ENCODE results near the gene GATB.
"Not testable (repeated sequence)": the region's sequence is repeated elsewhere in the genome, so short reads cannot be mapped to it uniquely, and the experiment has no call there.

Gene GATB

GRCh38 chr4:151784706-151785105, 23.9 kb upstream of the GATB start:
- DNase-seq, result no peak

- DNase-seq, result no peak
These were observed 23.1 kb upstream of the GATB start for GRCh38 chr4:151783867-151784266.

- DNase-seq, result no peak
These were observed 21.5 kb upstream of the GATB start for GRCh38 chr4:151782296-151782695.

- DNase-seq, result no peak
These were observed 20.2 kb upstream of the GATB start for GRCh38 chr4:151781026-151781425.

- peak; percentile 9 for DNase-seq
These were observed 16.7 kb upstream of the GATB start for GRCh38 chr4:151777471-151777870.

DNA sequence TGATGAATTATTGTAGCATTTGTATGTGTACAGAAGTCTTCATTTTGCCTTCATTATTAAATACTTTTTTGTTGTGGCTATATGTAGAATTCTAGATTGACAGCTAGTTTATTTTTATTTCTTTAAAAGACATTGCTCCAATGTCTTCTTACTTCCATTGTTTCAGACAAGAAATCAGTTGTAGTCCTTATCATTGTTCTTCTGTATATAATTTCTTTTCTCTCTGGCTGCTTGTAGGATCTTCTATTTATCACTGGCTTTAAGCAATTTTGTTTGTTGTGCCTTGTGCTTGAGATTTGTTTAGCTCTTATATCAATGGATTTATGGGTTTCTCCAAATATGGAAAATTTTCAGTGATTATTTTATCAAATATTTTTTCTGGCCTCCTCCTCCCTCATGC, 13.5 kb upstream of the GATB start:
- no peak for DNase-seq

DNA sequence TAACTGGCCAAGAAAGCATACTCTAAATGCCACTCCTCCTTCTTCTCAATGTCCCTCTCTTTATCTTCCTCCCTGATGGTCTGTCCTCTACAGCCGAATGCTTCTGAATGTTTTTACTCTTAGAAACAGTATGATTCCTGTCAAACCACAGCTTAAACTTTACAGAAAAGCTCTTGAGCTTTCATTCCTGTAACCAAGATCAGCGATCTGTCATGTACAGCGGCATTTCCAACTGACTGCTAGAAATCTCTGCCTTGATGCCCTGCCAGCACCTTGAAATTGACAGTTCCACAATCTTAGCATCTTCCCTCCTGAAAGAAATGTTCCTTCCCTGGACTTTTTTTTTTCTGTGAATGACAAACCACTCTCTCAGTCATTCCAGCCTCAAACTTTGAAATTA, 11.5 kb upstream of the GATB start:
- no peak for DNase-seq

- DNase-seq, result no peak
These were observed 10.9 kb upstream of the GATB start for GRCh38 chr4:151771664-151772063.

- no peak for DNase-seq
These were observed 9.3 kb upstream of the GATB start for GRCh38 chr4:151770154-151770553.

DNA sequence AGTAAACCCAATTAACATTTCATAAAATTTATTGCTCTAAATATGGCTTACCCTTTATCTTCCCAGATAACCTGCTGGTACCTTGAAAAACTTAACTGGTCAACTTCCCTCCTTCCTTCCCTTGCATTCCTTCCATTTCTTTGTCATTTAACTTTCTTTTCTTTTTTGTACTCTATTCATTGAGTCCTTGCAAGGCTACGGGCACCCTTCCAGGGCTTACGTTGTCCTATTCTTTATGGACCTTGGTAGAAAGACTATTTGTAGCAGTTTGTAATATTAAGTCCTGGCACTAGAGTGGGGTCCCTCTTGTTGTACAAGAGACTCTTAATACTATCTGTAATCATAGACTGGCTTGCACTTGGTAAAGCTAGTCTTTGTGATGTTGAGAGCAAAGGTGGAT, 8.0 kb upstream of the GATB start:
- DNase-seq, result no peak

- no peak for DNase-seq
These were observed 5.9 kb upstream of the GATB start for GRCh38 chr4:151766691-151767090.

DNA sequence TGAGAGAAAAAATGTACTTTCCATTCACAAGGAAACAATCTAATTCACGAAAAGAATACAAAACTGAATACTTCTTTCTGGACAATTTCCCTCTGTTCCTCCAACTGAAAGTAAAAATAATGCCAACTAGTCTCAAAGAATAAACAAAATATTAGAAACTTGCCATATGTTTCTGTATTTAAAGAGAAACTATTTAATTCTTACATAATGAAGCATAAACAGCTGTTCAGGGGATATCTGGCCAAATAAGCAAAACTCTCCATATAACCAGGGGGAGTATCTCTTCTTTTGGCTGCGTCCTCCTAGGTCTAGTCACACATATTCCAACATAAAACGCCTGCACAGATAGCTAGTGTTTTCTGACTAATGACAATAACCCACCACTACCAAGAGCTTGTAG, 805 bp downstream of the GATB start:
- no peak for DNase-seq

DNA sequence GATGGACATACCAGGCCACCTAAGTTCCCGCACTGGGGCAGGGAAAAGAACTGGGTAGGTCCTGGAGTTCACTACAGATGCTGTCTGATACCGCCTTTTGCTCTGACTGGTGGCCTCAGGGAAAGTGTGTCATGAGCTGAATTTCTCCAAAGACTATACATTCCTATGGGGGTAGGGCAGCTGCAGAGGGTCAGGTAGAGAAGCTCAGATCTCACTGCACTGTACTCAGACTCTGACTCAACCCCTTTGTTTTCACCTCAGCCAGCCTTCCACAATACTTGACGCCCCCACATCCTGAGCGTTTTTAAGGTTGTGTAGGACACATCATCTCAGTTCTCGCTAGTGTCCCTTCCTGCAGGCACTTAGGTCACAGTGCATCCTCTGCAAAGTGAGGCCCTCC, 7.8 kb downstream of the GATB start:
- DNase-seq, result peak; percentile 34

DNA sequence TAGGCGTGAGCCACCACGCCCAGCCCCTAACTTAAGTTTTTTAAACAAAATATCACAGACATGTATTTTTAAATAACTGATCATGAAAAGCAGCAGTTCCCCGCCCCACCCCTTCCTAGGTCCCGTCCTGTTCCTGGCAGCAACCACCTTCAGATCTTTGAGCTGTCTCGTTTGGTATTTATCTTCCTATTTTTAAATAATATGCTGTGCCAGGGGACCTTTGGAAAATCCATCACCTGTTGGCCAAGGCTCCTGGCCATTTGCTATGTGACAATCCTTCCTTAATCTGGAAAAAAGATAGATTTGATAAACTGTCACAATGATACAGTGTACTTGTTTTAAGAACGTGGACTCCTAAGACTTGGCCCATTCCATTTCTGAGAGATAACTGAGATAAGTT, 10.7 kb downstream of the GATB start:
- no peak for DNase-seq

DNA sequence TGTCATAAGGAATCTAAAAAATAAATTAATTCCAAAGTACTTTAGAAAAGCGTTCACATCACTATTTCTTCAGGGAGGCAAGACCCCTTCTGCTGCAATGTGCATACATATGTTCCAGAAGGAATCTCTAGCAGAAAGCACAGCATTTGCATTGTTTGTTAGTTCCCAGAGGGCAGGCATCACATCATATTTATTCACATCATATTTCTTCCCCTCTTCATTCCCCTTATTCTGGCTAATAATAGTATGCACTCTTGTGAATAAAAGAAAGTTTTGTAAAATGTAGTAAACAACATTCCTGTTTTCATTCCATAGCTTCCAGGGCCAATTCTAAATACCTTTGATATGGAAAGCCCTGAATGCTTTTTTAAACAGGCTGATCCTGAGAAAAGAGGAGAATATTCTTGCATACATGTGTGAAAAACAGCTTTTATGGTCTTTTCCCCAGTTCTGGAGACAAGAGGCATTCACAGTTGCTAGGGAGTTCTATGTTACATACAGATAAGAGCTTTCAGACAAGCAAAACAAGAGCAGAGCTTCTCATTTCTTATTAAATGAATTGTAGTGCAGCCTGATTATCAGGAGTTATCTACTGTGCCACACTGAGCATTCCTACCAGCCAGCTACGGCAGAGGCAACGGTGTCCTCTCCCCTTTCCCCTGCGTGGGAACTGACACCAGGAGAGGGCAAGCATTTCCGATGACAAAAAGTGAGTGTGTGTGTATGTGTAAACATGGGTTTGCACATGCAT, 15.2 kb downstream of the GATB start:
- DNase-seq, result no peak

GRCh38 chr4:151744614-151745013, 16.2 kb downstream of the GATB start:
- peak; percentile 45 for DNase-seq

DNA sequence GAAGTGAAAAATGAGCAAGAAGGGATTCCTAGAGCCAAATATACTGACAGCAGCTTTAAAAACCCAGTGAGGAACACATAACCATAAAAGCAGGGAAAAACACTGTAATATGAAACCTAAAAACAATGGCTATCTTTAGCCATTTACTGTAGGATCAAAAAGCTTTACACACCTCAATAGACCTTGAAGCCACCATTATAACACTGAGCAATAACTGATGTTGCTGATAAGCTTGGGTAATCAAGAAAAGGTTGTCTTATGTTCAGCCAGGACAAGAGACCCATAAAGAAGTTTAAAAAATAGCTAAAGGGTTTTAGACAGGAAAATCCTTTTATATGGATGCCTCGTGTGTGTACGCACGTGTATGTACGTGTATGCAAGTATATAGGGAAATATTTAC, 16.9 kb downstream of the GATB start:
- no peak for DNase-seq

- no peak for DNase-seq
These were observed 17.5 kb downstream of the GATB start for GRCh38 chr4:151743128-151743854.

- no peak for DNase-seq
These were observed 21.9 kb downstream of the GATB start for GRCh38 chr4:151738720-151739517.

- not testable (repeated sequence) for DNase-seq
These were observed 24.0 kb downstream of the GATB start for GRCh38 chr4:151736852-151737251.

- no peak for DNase-seq
These were observed 24.4 kb downstream of the GATB start for GRCh38 chr4:151736361-151736760.

- not testable (repeated sequence) for DNase-seq
These were observed 29.1 kb downstream of the GATB start for GRCh38 chr4:151731670-151732069.

GRCh38 chr4:151729731-151730559, 30.9 kb downstream of the GATB start:
- no peak for DNase-seq
